Right ventricle myocardium superior (tissue), 1 donor: ENCODE measurements around the gene PPFIA4. TPM values are rescaled to one million over a fixed set of nuclear protein-coding genes. Genes with fewer than 3 reads are reported as not detected.

ENCODE experiments used
- ATAC-seq: fragments of 200-7000 bp; cut with Tn5 transposase; one replicate; pipeline ENCODE4 v1.9.1; 2020; ENCODE audit warnings: mild to moderate bottlenecking; ENCODE audit not compliant: poor library complexity
- DNase-seq: peaks from one replicate; pipeline ENCODE4 v3.0.0-alpha.2; 2020
- intact Hi-C: fragments of 100-400 bp; cut with DNase I; formaldehyde crosslinking; loops from one replicate; pipeline ENCODE4 v1.11.2; 2022
- total RNA-seq: library from RNA; stranded (reverse); fragmentation: NEBNext Ultra II Directional; extraction: Animal tissue kit (Norgen Biotek cat#: 25700); gene quantifications from one replicate; pipeline ENCODE4 v1.2.1, GENCODE V29; 2021
- donor health status: DM: no; HTN: yes; CAD: no; lungs with severe emphysema.

The PPFIA4 gene
- total RNA-seq, 1 donor from 2014 or later: 19.3 TPM

DNA sequence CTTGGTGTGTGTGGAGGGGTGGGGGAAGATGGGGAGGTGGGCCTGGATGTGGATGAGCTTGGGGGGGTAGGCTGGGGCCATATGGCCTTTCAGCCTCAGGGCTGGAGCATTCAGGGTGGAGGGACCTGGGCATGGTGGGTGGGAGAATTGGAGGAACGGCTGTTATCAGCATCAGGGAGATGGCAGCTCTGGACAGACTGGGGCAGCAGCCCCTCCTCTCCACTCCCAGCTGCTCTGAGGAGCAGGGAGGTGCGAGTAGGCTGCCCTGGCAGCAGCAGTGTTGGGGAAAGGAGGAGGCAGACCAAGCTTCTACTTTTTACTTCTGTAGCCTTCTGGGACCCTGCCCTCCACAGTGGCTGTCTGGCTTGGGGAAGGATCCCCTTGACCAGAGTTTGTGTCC lies 10.2 kb downstream of the PPFIA4 start:
- DNase-seq: no peak

DNA sequence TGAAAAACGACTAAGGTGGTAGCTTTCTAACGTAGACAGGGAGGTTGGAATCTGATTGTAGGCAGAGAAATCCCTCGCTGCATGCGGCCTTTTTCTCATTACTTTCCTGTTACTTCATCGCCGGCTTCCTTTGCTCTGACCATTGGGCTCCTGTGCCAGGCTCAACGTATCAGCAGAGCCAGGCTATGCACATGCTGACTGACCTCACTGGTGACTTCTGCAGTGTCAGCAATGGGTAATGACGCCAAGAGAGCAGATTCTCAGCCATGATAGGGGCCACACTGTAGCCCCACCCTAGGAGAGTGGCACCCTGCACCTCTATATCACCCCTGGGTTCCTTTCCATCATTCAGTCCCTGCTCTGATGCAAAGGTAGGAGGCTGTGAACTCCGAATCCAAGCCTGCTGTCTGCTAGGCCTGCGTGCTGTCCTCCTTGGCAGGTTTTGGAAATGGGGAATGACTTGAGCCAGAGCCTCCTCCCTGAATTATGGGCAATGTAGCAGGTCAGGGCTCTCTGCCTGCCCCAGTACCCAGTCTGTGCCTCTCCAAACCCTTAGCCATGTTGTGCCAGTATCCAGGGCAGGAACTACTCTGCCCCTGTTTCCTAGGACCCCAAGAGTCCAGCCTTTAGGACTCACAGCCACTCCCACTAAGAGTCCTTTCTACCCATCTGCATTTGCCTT lies 11.4 kb downstream of the PPFIA4 start:
- intact Hi-C loops: loop anchor here (2.0 to 5.0 kb wide), 2 partner anchors 179 to 230 kb away; no protein-coding TSS in a partner anchor
- ATAC-seq (peak; percentile 16), DNase-seq (no peak)

More for the DNA sequence above, 10.2 kb downstream of the PPFIA4 start:
- ATAC-seq: no peak
- intact Hi-C loops: loop anchor here (5.0 kb wide), 1 partner anchor 231 kb away; no protein-coding TSS in a partner anchor

DNA sequence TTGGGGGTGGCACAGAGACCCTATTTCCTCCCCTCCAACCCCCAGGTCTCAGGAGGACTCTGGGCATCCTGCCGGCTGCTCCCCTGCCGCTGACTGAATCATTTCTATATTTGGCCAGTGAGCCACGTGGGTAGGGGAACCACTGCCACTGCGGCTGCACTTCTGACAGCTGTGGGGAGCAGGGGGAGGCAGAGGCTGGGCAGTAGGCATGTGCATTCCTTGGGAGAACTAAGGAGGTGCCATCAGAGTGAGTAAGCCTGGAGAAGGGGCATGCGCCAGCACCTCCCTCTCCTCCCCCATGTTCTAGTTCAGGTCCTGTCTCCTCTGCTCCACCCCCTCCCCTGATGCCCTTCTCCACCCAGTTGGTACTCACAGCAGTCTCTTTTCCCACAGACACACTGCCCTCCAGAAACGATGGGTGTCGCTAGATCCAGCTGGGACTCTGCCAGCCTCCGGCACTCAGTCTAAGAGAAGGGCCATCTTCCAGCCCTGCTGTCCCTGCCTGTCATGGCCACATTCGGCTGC lies 12.0 kb downstream of the PPFIA4 start:
- intact Hi-C loops: loop anchor here (2.0 to 5.0 kb wide), 2 partner anchors 179 to 229 kb away; no protein-coding TSS in a partner anchor
- ATAC-seq (peak; percentile 84), DNase-seq (peak; percentile 82)

DNA sequence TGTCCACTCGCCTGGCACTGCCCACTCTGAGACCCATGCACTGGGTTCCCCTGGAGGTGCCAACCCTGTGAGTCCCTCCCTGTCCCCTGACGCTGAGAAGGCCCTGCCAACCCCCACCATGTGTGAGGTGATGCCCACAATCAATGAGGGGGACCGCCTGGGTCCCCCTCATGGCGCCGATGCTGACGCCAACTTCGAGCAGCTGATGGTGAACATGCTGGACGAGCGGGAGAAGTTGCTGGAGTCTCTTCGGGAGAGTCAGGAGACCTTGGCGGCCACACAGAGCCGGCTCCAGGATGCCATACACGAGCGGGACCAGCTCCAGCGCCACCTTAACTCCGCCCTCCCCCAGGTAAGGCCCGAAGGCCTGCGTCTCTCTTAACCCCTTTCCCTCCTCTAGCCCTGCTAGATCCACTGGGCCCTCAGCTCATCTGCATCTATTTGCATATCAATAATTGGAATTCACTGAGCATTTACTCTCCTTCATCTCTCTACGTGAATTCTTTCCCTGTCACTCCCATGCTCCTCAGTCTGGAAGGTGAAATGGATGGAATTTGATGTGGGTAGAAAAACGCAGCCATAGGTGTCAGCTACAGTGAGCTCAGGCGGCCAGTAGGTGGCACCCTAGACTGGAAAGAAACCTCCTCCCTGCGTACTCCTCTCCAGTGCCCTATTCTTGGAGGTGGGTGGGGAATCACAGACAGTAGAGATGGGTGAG lies 12.8 kb downstream of the PPFIA4 start:
- intact Hi-C loops: loop anchor here (2.0 to 5.0 kb wide), 2 partner anchors 178 to 228 kb away; no protein-coding TSS in a partner anchor
- ATAC-seq (peak; percentile 87), DNase-seq (peak; percentile 88)

DNA sequence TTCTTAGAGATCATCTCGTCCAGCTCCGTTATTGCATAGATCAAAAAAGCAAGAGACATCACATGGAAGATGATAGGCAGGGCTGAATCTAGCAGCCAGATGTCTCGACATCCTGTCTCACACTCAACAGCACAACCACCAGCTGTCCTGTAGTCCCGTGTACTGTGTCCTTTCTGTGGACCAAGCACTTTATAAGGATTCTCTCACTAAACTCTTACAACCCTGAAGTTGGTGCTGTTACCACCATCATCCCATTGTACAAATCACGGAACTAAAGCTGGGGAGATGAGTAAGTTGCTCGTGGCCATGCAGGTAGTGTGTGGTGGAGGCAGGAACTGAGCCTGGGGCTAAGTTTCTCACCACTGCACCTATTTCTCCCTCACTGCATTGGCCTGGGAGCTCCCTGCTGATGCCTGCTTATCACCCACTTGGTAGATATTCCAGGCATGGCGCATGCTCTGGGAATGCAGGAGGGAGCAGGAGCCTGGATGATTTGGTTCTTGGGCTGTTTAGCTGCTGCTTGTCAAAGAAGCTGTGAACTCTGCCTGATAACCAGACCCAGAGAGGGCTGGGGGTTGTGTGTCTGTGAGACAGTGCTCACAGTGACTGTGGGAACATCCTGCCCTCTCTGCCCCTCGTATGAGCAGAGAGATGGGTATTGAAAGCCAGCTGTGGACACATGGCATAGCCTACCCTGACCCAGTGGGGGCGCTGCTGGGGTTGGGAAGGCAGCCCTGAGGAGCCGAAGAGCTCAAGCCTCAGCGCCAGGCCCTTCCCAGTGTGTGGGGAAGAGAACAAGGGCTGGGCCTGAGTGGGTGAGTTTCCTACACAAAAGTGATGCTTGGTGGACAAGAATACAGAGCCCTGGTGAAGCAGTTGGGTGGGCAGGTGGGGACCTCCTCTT lies 13.6 kb downstream of the PPFIA4 start:
- ATAC-seq (no peak), DNase-seq (no peak)
- intact Hi-C loops: loop anchor here (2.0 to 5.0 kb wide), 2 partner anchors 177 to 227 kb away; no protein-coding TSS in a partner anchor

DNA sequence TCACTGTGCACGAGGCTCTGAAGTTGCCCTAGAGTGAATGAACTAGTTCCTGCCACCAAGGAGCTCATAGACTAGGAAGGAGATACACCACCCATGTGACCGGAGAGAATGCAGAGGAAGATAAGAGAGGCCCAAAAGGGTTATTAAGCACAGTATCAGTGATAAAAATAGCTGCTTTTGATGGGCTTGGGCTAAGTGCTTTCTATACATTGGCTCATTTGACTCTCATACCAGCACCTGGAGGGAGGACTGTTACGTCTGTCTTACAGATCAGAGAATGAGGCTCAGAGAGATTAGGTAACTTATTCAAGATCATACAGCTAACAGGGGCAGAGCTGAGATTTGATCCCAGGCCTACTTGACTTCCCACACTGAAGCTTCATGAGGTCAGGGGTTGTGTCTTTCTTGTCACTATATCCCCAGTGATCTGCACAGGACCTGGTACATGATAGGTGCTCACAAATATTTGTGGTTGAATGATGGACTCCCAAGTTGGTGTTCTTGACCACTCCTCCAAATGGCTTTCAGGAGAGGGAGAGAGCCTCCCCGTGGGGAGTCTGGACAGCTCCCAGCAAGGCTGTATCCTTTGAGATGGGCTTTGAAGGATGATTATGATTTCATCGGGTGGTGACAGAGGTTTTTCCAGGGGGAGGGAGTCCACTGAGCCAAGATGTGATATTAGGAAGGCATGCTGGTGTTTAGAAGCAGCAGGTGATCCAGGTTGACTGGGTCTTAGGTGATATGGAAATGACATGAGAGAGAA lies 14.4 kb downstream of the PPFIA4 start:
- DNase-seq (no peak), ATAC-seq (no peak)
- intact Hi-C loops: no loop called here

DNA sequence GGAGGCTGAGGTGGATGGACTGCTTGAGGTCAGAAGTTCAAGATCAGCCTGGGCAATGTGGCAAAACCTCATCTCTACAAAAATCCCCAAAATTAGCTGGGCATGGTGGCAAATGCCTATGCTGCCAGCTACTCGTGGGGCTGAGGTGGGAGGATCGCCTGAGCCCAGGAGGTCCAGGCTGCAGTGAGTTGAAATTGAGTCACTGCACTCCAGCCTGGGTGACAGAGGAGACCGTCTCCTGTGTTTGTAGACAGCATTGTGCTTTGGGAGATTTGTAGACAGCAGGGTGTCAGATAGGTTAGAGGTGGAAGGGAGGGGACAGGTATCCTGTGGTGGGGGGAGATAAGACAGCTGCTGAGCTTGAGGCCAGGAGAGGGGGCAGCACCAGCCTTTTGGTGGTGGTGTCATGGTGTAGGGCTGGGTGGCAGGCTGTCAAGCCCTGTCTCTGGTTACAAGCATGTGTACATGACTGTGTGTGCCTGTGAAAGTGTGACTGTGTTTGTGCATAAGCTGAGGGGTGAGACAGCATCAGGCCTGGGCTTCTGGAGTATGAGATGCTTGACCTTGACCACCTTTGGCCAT lies 15.2 kb downstream of the PPFIA4 start:
- no peak for ATAC-seq
- DNase-seq: no peak
- intact Hi-C loops: no loop called here

DNA sequence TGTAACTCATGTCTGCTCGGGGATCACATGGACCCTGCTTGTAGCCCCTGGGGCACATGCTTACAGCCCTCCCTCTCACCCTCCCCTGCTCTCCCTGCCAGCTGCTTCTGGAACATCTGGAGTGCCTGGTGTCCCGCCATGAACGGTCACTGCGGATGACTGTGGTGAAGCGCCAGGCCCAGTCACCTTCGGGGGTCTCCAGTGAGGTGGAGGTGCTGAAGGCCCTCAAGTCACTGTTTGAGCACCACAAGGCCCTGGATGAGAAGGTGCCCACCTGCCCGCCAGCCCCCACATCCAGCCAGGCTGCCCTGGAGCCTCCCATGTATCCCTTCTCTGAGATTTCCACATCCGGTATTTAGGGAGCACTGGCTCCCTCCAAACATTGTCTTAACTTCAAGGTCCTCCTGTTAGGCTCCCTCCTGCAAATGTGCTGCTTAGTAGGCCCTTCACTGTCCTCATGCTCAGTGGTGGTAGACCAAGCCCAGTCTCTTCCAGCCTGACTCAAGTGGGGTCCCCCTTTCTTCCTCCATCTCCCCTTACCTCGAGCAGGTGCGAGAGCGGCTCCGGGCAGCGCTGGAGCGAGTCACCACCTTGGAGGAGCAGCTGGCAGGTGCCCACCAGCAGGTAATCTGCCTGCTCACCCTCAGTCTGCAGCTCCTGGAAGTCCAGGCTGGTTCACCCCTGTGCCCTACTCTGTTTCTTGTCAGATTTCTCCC lies 17.7 kb downstream of the PPFIA4 start:
- ATAC-seq (no peak), DNase-seq (no peak)
- intact Hi-C loops: no loop called here

DNA sequence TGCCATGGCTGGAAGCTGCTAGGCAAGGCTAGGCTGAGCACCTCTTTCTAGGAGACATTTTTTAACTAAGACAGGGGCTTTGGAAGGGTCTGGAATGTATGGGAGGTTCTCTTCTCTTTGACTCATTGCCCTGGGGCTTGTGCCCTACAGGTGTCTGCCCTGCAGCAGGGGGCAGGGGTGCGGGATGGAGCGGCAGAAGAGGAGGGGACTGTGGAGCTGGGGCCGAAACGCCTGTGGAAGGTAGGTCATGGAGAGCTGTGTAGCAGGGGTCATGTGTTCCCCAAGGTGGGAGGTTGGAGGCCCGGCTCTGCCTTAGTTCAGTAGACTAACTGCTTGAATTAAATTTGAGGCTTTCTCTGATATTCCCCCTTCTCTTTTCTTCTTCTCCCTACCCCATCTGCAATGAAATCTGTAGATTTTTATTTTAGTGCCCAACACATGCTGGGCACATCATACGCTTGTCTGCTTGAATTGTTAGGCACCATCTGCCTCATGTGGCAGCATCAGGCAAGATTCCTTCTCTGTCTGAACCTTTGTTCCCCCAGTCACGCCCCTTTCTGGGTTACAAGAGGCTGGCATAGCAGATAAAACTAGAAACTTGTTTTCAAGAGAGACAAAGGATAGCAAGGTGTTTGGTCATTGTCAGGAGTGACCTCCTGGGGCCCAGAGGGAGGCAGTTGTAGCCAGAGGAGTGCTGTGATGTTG lies 18.4 kb downstream of the PPFIA4 start:
- intact Hi-C loops: loop anchor here (5.0 kb wide), 1 partner anchor 58 kb away; no protein-coding TSS in a partner anchor
- no peak for DNase-seq
- no peak for ATAC-seq

DNA sequence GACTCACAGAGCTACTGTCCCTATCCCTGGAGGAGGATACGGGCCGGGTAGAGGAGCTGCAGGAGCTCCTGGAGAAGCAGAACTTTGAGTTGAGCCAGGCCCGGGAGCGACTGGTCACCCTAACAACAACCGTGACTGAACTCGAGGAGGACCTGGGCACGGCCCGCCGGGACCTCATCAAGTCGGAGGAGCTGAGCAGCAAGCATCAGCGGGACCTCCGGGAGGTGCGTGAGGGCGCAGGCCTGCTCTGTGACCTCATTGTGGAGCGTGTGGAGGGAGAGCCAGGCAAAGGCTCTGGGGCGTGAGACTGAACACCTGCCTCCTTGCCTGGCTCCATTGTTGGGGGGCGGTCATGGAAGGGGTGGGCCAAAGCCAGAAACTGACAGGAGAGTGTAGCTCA lies 19.0 kb downstream of the PPFIA4 start:
- intact Hi-C loops: loop anchor here (5.0 kb wide), 1 partner anchor 57 kb away; no protein-coding TSS in a partner anchor
- DNase-seq (no peak), ATAC-seq (no peak)

DNA sequence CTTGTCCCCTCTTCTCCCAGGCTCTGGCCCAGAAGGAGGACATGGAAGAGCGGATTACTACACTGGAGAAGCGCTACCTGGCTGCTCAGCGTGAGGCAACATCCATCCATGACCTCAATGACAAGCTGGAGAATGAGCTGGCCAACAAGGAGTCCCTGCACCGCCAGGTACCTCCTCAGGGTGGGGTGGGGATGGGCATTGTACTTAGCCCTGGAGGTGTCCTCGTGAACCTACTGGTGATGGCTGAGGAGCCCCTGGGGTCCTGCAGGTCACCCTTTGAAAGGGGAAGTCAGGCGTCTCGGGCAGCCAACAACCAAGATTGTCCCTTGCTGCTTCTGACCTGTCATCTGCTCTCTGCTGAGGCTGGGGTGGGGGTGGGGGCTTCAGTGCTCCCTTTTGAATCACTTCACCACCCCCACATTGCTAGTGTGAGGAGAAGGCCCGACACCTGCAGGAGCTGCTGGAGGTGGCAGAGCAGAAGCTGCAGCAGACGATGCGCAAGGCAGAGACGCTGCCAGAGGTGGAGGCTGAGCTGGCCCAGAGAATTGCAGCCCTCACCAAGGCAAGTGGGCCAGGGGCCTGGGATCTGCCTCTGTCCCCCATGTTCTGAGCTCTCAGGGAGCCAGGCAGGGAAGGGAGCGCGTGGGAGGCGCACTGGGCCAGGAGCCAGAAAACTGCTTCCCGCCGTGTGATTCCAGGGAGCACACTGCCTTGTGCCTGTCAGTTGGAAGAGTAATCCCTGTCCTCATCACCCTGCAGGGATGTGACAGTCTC lies 19.7 kb downstream of the PPFIA4 start:
- DNase-seq (no peak), ATAC-seq (no peak)
- intact Hi-C loops: loop anchor here (5.0 kb wide), 1 partner anchor 56 kb away; no protein-coding TSS in a partner anchor

DNA sequence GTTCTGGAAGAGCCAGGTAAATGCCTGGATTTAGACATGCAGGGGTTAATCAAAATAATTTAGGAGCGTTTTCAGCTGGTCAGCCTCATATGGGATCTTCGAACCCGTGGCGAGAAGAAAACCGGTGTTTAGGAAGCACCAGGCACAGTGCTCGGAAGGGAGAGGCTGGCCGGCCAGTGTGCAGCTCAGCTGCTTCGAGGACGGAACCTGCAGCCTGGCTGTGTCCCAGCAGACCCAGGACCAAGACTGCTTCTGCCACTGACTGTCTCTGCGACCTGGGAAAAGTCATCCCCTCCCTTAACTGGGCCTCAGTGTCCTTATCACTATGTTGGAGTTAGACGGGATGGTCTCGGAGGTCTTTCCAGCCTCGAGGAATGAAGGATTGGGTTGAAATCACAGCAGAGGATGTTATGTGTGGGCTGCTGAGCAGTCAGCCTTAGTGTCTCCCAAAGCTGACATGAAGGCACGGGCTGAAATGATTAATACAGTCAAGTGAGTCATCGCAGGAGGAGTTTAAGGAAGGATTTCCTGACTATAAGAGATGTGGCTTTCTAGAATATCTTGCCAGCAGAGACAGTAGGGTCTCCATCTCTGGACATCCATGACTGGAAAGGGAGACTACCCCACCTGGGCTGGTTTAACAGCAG lies 20.8 kb downstream of the PPFIA4 start:
- intact Hi-C loops: loop anchor here (5.0 kb wide), 1 partner anchor 55 kb away; no protein-coding TSS in a partner anchor
- ATAC-seq: no peak
- DNase-seq: no peak

DNA sequence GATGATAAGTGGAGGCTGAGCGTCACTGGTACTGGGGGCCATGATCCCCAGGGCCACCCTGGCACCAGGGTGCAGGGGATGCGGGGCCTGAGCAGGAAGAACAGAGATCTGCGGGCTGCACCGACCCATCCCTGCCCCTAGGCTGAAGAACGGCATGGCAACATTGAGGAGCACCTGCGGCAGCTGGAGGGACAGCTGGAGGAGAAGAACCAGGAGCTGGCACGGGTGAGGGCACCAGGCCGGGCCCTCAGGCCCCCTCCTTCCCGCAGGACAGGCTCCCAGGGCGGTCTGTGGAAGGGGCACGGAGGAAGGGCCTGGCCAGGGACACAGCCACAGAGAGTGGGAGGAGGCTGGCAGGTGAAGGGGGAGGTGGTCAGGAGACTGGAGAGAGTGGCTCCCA lies 21.8 kb downstream of the PPFIA4 start:
- DNase-seq (no peak), ATAC-seq (no peak)
- intact Hi-C loops: loop anchor here (5.0 kb wide), 1 partner anchor 54 kb away; no protein-coding TSS in a partner anchor

DNA sequence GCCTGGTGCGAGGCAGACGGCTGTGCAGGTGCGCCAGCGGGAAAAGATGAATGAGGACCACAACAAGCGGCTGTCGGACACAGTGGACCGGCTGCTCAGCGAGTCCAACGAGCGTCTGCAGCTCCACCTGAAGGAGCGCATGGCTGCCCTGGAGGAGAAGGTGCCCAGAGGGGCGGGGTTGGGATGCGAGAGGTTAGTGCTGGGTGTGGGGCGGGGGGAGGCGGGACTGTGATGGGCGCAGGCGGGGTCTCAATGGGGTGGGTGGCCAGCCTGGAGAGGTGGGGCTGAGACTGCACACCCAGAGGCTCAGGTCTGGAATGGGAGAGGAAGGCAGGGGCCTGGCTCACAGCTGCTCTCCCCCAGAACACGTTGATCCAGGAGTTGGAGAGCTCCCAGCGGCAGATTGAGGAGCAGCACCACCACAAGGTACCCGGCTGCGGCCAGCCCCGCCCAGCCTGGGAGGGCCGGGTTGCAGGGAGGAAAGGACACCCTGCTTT lies 22.3 kb downstream of the PPFIA4 start:
- DNase-seq (no peak), ATAC-seq (no peak)
- intact Hi-C loops: loop anchor here (5.0 kb wide), 1 partner anchor 54 kb away; no protein-coding TSS in a partner anchor

DNA sequence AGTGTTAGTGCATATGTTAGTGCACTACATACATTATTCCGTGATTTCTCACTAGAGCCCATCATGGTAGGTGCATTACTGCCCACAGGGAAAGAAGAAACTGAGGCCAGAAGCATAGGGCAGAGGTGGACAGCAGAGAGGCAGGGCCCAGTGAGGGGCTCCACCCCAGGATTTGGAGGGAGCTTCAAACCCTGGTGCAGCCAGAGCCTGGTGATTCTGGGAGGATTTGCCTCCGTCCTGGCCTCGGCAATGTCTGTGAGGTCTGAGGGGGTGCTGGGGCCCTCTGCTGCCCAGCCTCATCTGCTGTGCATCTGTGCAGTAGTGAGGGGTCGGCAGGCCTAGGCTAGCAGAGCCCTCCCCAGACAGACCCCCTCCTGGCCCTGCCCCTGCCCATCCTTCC lies 22.8 kb downstream of the PPFIA4 start:
- intact Hi-C loops: loop anchor here (5.0 kb wide), 1 partner anchor 53 kb away; no protein-coding TSS in a partner anchor

More for the DNA sequence above, 22.8 kb downstream of the PPFIA4 start:
- no peak for DNase-seq
- ATAC-seq: no peak
